Fibroblast of skin of right biceps (primary cell): ENCODE data around the gene C17orf100.

ENCODE experiments used
- DNase-seq: peaks from one replicate; pipeline ENCODE4 v3.0.0-alpha.2; 2013

C17orf100 gene

GRCh38 chr17:6695051-6695450 lies 43.5 kb downstream of the C17orf100 start:
- no peak for DNase-seq

DNA sequence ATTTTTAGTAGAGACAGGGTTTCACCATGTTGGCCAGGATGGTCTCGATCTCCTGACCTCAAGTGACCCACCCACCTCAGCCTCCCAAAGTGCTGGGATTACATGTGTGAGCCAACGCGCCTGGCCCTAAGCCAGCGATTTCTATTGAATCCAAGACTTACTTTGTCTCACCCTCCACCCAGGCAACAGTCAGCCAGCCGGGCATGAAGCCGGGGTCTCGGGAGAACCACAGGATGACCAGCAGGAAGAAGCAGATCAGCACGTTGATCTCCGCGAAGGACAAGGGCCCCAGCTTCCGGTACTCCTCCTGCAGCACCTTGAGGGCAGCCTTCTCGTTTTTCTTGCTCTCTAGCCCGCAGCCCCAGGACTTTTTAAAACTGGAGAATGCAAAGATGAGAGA lies 44.0 kb downstream of the C17orf100 start:
- DNase-seq, result no peak

DNA sequence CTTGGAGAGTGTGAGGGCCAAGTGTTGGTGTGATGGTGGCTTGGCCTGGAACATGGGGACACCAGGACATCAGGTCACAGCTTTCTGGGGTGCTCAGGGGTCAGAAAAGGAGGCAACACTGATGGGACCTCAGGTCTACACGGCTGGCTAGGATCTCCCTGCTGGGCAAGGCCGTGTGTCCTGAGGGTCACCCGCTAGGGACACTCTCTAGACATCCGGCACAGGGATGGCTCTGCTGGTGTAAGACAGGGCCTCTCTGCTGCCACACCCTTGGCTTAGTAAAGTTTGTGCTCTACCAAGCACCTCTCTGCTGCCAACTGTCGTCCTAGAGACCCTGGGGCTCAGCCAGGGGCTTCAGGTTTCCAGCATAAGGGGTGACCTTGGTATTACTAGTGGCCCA lies 45.3 kb downstream of the C17orf100 start:
- no peak for DNase-seq

GRCh38 chr17:6698004-6698403 lies 46.4 kb downstream of the C17orf100 start:
- DNase-seq, result no peak

GRCh38 chr17:6699997-6700947 lies 48.7 kb downstream of the C17orf100 start:
- no peak for DNase-seq

DNA sequence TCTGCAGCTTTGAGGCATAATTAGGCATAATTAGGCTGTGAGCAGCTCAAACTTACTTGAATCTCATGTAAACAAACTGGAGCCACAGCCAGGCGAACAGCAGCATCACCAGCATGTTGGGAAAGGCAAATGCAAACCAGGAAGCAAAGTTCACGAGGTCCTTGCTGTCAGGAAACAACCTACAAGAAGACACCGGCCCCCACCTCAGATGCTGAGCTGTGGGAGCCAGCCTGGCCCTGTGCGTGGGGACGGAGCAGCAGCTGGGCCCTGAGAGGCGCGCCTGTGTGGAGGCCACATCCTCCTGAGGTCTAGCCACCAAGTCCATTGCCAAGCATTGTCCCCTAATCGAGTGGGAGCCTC lies 49.4 kb downstream of the C17orf100 start:
- no peak for DNase-seq

DNA sequence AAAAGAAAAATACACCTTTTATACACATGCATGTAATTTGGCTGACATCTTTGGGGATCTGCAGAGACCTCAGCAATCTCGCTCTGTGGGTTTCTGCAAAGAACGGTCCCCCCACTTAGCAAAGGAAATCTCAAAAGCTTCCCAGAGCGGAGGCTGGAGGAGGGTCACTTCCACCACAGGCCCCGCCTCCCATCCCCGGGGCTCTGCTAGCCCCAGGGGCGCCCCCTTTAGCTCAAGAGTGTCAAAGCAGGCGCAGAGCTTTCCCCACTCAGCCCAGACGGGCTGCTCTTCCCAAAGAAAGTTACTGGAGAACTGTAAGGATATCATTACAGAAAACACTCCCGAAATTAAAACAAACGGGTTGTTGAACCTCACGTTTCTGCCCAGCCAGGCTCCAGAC lies 50.2 kb downstream of the C17orf100 start:
- DNase-seq, result peak; percentile 30

DNA sequence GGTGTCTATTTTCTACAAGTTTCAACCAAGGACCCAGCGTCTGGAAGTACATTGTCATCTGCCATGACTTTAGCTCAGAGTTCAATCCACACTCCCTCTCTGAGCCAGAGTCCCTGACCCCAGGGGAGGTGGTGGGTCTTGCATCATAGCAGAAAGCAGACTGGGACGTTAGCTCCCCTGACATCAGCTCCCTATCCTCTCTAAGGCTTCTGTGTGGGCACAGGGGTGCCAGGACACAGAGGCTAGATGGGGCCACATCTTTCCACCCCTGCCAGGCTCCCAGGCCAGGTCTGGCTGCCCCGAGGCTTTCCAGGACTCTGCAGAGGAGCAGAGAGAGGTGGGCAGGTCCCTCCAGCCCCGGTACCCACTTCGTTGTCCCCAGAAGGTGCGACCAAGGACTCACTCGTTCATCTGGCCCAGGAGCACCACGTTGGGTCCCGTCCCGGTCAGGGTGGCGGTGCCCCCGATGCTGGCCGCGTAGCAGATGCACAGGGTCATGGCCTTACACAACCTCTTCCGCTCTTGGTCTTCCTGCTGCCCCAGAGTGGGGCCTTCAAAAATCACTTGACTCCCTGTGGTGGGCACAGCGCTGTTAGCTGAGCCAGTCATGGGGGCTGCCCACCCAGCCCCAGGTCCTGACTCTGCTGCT lies 51.1 kb downstream of the C17orf100 start:
- DNase-seq, result no peak
